Panc1 (cell line): ENCODE data around the gene MS4A6A. TPM values are rescaled to one million over a fixed set of nuclear protein-coding genes. Genes with fewer than 3 reads are reported as not detected.

Experiments used
- microRNA-seq: library from miRNA; unstranded; fragments of <30 nt; microRNA quantifications from one replicate; pipeline ENCODE4 v1.1.0, GENCODE V29; 2020; ENCODE audit not compliant: unreplicated experiment
- total RNA-seq: library from RNA; stranded (reverse); gene quantifications from one replicate; pipeline ENCODE4 v1.2.1, GENCODE V29; 2021; ENCODE audit not compliant: unreplicated experiment

Gene MS4A6A
- total RNA-seq, 1 experiment from 2014 or later = not detected

Small RNAs within 50 kb of the gene (microRNA-seq; reads per million reads assigned to microRNA genes)
- gene MIR6503 = not detected

Other genes starting within 250 kb of the MS4A6A start
- gene OOSP1, start 244.7 kb downstream of the MS4A6A start, total RNA-seq = not detected
- gene OOSP4A, start 219.1 kb downstream of the MS4A6A start, total RNA-seq = not detected
- not detected for gene OOSP4B, start 165.9 kb downstream of the MS4A6A start, total RNA-seq
- gene OOSP2, start 142.7 kb downstream of the MS4A6A start, total RNA-seq = not detected
- gene MS4A3, start 126.4 kb downstream of the MS4A6A start, total RNA-seq = 0.13 TPM
- gene MS4A2, start 94.4 kb downstream of the MS4A6A start, total RNA-seq = not detected
- not detected for gene MS4A4E, start 60.1 kb upstream of the MS4A6A start, total RNA-seq
- gene MS4A4A, start 97.6 kb upstream of the MS4A6A start, total RNA-seq = not detected
- gene MS4A6E, start 144.2 kb upstream of the MS4A6A start, total RNA-seq = not detected
- 0.23 TPM for gene MS4A7, start 195.4 kb upstream of the MS4A6A start, total RNA-seq
- gene MS4A14, start 213.4 kb upstream of the MS4A6A start, total RNA-seq = not detected
- gene MS4A5, start 246.5 kb upstream of the MS4A6A start, total RNA-seq = not detected